Cerebellar cortex (tissue), 1 donor: ENCODE results near the gene RAPGEF4.

ENCODE experiments used
- DNase-seq: peaks from one replicate; pipeline ENCODE4 v3.0.0-alpha.2; 2015; ENCODE audit warnings: low spot score

RAPGEF4 gene

GRCh38 chr2:172823261-172823850 is 87.7 kb downstream of the RAPGEF4 start:
- no peak for DNase-seq

- no peak for DNase-seq
These were observed 90.9 kb downstream of the RAPGEF4 start for GRCh38 chr2:172826522-172826921.

- no peak for DNase-seq
These were observed 93.6 kb downstream of the RAPGEF4 start for GRCh38 chr2:172829229-172829628.

GRCh38 chr2:172830482-172830881 is 94.8 kb downstream of the RAPGEF4 start:
- DNase-seq: no peak

GRCh38 chr2:172833898-172834297 is 98.3 kb downstream of the RAPGEF4 start:
- no peak for DNase-seq

GRCh38 chr2:172834881-172835280 is 99.2 kb downstream of the RAPGEF4 start:
- no peak for DNase-seq

- DNase-seq: no peak
These were observed 100.7 kb downstream of the RAPGEF4 start for GRCh38 chr2:172836347-172836821.

- DNase-seq: no peak
These were observed 101.2 kb downstream of the RAPGEF4 start for GRCh38 chr2:172836827-172837226.

- no peak for DNase-seq
These were observed 103.8 kb downstream of the RAPGEF4 start for GRCh38 chr2:172839446-172839845.

GRCh38 chr2:172842511-172843265 is 107.0 kb downstream of the RAPGEF4 start:
- DNase-seq: peak; percentile 26

- DNase-seq: no peak
These were observed 107.6 kb downstream of the RAPGEF4 start for GRCh38 chr2:172843266-172843582.

- DNase-seq: no peak
These were observed 108.5 kb downstream of the RAPGEF4 start for GRCh38 chr2:172843902-172844715.

- DNase-seq: peak; percentile 89
These were observed 109.5 kb downstream of the RAPGEF4 start for GRCh38 chr2:172845028-172845630.

GRCh38 chr2:172846551-172846950 is 110.9 kb downstream of the RAPGEF4 start:
- no peak for DNase-seq

GRCh38 chr2:172847188-172847587 is 111.5 kb downstream of the RAPGEF4 start:
- no peak for DNase-seq

GRCh38 chr2:172848519-172848918 is 112.9 kb downstream of the RAPGEF4 start:
- no peak for DNase-seq

GRCh38 chr2:172849519-172850217 is 114.0 kb downstream of the RAPGEF4 start:
- DNase-seq: no peak

GRCh38 chr2:172855588-172855987 is 119.9 kb downstream of the RAPGEF4 start:
- DNase-seq: no peak

- no peak for DNase-seq
These were observed 121.0 kb downstream of the RAPGEF4 start for GRCh38 chr2:172856606-172857005.

- no peak for DNase-seq
These were observed 122.8 kb downstream of the RAPGEF4 start for GRCh38 chr2:172858473-172858745.

GRCh38 chr2:172859581-172860335 is 124.1 kb downstream of the RAPGEF4 start:
- no peak for DNase-seq
